ENCODE results near the gene SP2.

Gene SP2

GRCh38 chr17:47866941-47867340 lies 29.1 kb upstream of the SP2 start:
- no peak overlapping the region for H3K4me3 ChIP-seq (replicated peaks; ENCODE audit: low read depth, low read length)
- no peak for TF ChIP-seq CTCF (IDR thresholded peaks at IDR 0.05; ENCODE audit: insufficient read depth, low read length, poor library complexity, severe bottlenecking)
- no peak for DNase-seq (ENCODE audit: extremely low read depth, insufficient read length)
- H3K36me3 ChIP-seq (ENCODE audit: control insufficient read depth, insufficient read depth, low read length) = no peaks in the 10 kb centered on the region
- peaks cover 3% of the 10 kb centered on the region for H3K27me3 ChIP-seq (replicated peaks; ENCODE audit: control insufficient read depth, insufficient read depth, low read length)

GRCh38 chr17:47867813-47868533 lies 28.1 kb upstream of the SP2 start:
- Histone ChIP-seq H3K36me3 (ENCODE audit: control insufficient read depth, insufficient read depth, low read length) (no peaks in the 10 kb centered on the region), H3K4me3 (replicated peaks; ENCODE audit: low read depth, low read length) (no peak overlapping the region), H3K27me3 (replicated peaks; ENCODE audit: control insufficient read depth, insufficient read depth, low read length) (peaks cover 3% of the 10 kb centered on the region)
- no peak for DNase-seq (ENCODE audit: extremely low read depth, insufficient read length)
- no peak for TF ChIP-seq CTCF (IDR thresholded peaks at IDR 0.05; ENCODE audit: insufficient read depth, low read length, poor library complexity, severe bottlenecking)

GRCh38 chr17:47869114-47869513 lies 26.9 kb upstream of the SP2 start:
- no peaks in the 10 kb centered on the region for H3K36me3 ChIP-seq (ENCODE audit: control insufficient read depth, insufficient read depth, low read length)
- no peak for TF ChIP-seq CTCF (IDR thresholded peaks at IDR 0.05; ENCODE audit: insufficient read depth, low read length, poor library complexity, severe bottlenecking)
- H3K27me3 ChIP-seq (replicated peaks; ENCODE audit: control insufficient read depth, insufficient read depth, low read length) = peaks cover 3% of the 10 kb centered on the region
- DNase-seq (ENCODE audit: extremely low read depth, insufficient read length) = no peak
- H3K4me3 ChIP-seq (replicated peaks; ENCODE audit: low read depth, low read length) = no peak overlapping the region

GRCh38 chr17:47870056-47870455 lies 26.0 kb upstream of the SP2 start:
- no peak for DNase-seq (ENCODE audit: extremely low read depth, insufficient read length)
- no peak for TF ChIP-seq CTCF (IDR thresholded peaks at IDR 0.05; ENCODE audit: insufficient read depth, low read length, poor library complexity, severe bottlenecking)
- no peak overlapping the region for H3K4me3 ChIP-seq (replicated peaks; ENCODE audit: low read depth, low read length)
- H3K36me3 ChIP-seq (ENCODE audit: control insufficient read depth, insufficient read depth, low read length) = no peaks in the 10 kb centered on the region
- H3K27me3 ChIP-seq (replicated peaks; ENCODE audit: control insufficient read depth, insufficient read depth, low read length) = peaks cover 3% of the 10 kb centered on the region

- no peak for DNase-seq (ENCODE audit: extremely low read depth, insufficient read length)
- Histone ChIP-seq H3K4me3 (replicated peaks; ENCODE audit: low read depth, low read length) (no peak overlapping the region), H3K27me3 (replicated peaks; ENCODE audit: control insufficient read depth, insufficient read depth, low read length) (peaks cover 3% of the 10 kb centered on the region), H3K36me3 (ENCODE audit: control insufficient read depth, insufficient read depth, low read length) (no peaks in the 10 kb centered on the region)
- no peak for TF ChIP-seq CTCF (IDR thresholded peaks at IDR 0.05; ENCODE audit: insufficient read depth, low read length, poor library complexity, severe bottlenecking)
These were observed 25.0 kb upstream of the SP2 start for GRCh38 chr17:47871048-47871447.
